Endothelial cell of umbilical vein (primary cell): ENCODE results near the gene FCN2. TPM values are rescaled to one million over a fixed set of nuclear protein-coding genes. Genes with fewer than 3 reads are reported as not detected.

Experiments used
- BruUV-seq: library from RNA; stranded (reverse); fragments of 400-500 nt; replicated peaks from 2 replicates; lab custom pipeline; 2021; lab: Mats Ljungman, UMichigan
- CTCF ChIA-PET: fragments of 300-600, 350-600 bp; sonication (Branson Sonifier 250); formaldehyde crosslinking; loops from one replicate; lab custom pipeline; 2021; ENCODE audit warnings: antibody characterized with exemption, inconsistent platforms; lab: Charles Lee
- POLR2A ChIA-PET: fragments of 300-600, 350-600 bp; sonication (Branson Sonifier 250); formaldehyde crosslinking; loops from one replicate; lab custom pipeline; 2021; ENCODE audit warnings: antibody characterized with exemption, inconsistent platforms; lab: Charles Lee
- DNase-seq: peaks from one replicate; pipeline ENCODE4 v3.0.0-alpha.2; 2011; ENCODE audit warnings: low read depth, low spot score
- FAIRE-seq: peaks from 2 replicates; lab custom pipeline; 2011; peaks lifted over from hg19 to GRCh38; lab: Jason Lieb, UNC
- H2AFZ ChIP-seq: 2 replicates; pipeline ENCODE4 v1.6.0; 2012; ENCODE audit warnings: low read depth, low read length, control low read depth, inconsistent platforms
- H3K27ac ChIP-seq: 2 replicates; pipeline ENCODE4 v1.5.1; 2011; ENCODE audit warnings: low read depth, mild to moderate bottlenecking, control low read depth, low read length, moderate library complexity; ENCODE audit not compliant: insufficient read depth
- H3K27me3 ChIP-seq, 2 experiments: 2 replicates each; pipeline versions ENCODE4 v1.6.0 to v1.6.1; 2011; ENCODE audit warnings: low read length in 2 of 2, mixed read lengths in 1 of 2; ENCODE audit not compliant: control insufficient read depth in 2 of 2, insufficient read depth in 2 of 2
- H3K36me3 ChIP-seq, 2 experiments: 2 replicates in 1 of 2; 3 replicates in 1 of 2; pipeline ENCODE4 v1.5.1; 2011; ENCODE audit warnings: low read length in 2 of 2, mild to moderate bottlenecking in 1 of 2, moderate library complexity in 1 of 2; ENCODE audit not compliant: control insufficient read depth in 2 of 2, insufficient read depth in 2 of 2; ENCODE audit errors: extremely low read depth in 1 of 2
- H3K4me1 ChIP-seq: 3 replicates; pipeline ENCODE4 v1.5.1; 2011; ENCODE audit warnings: mild to moderate bottlenecking, low read length; ENCODE audit not compliant: control insufficient read depth, insufficient read depth; ENCODE audit errors: extremely low read depth
- H3K4me2 ChIP-seq: 2 replicates; pipeline ENCODE4 v1.6.1; 2011; ENCODE audit warnings: low read length, control low read depth, mixed read lengths; ENCODE audit not compliant: insufficient read depth
- H3K4me3 ChIP-seq, 3 experiments: fragments of 200-600 bp in 1 of 3; sonication (generic), shearing (Covaris generic) in 1 of 3; replicated peaks in 1 of 3; 2 replicates each; pipeline ENCODE4 v1.5.1; 2011 to 2016; ENCODE audit warnings: control low read depth in 3 of 3, low read length in 3 of 3, mild to moderate bottlenecking in 2 of 3, inconsistent platforms in 1 of 3, low read depth in 1 of 3, moderate library complexity in 1 of 3; ENCODE audit not compliant: insufficient read depth in 1 of 3
- H3K79me2 ChIP-seq: 2 replicates; pipeline ENCODE4 v1.6.0; 2012; ENCODE audit warnings: low read length, inconsistent platforms; ENCODE audit not compliant: control insufficient read depth, insufficient read depth
- H3K9ac ChIP-seq: replicated peaks from 2 replicates; pipeline ENCODE3; 2011; ENCODE audit warnings: low read length, control low read depth; ENCODE audit not compliant: insufficient read depth; ENCODE audit errors: extremely low read depth
- H3K9me1 ChIP-seq: replicated peaks from 3 replicates; pipeline ENCODE4 v1.6.0; 2011; ENCODE audit warnings: mild to moderate bottlenecking, low read length; ENCODE audit not compliant: control insufficient read depth, insufficient read depth; ENCODE audit errors: extremely low read depth
- H3K9me3 ChIP-seq: replicated peaks from 2 replicates; pipeline ENCODE4 v1.5.1; 2012; ENCODE audit warnings: low read length, inconsistent platforms; ENCODE audit not compliant: control insufficient read depth, insufficient read depth
- H4K20me1 ChIP-seq: replicated peaks from 2 replicates; pipeline ENCODE3; 2011; ENCODE audit warnings: mild to moderate bottlenecking, low read length; ENCODE audit not compliant: control insufficient read depth, insufficient read depth; ENCODE audit errors: extremely low read depth
- EZH2 ChIP-seq: IDR thresholded peaks from 2 replicates; pipeline ENCODE4 v1.6.1; 2012; ENCODE audit warnings: borderline replicate concordance, low read depth, mild to moderate bottlenecking, moderate library complexity, low read length, inconsistent platforms; ENCODE audit not compliant: severe bottlenecking
- FOS ChIP-seq: IDR thresholded peaks from 2 replicates; pipeline ENCODE4 v1.6.1; 2011; ENCODE audit warnings: mild to moderate bottlenecking, low read length, moderate library complexity, borderline replicate concordance; ENCODE audit not compliant: insufficient read depth
- GATA2 ChIP-seq: IDR thresholded peaks from 2 replicates; pipeline ENCODE4 v1.7.0; 2011; ENCODE audit warnings: low read depth, mild to moderate bottlenecking, moderate library complexity, mixed read lengths, low read length; ENCODE audit not compliant: insufficient read length, insufficient read depth
- JUN ChIP-seq: IDR thresholded peaks from 2 replicates; pipeline ENCODE4 v1.6.1; 2011; ENCODE audit warnings: borderline replicate concordance, low read depth; ENCODE audit not compliant: insufficient read length, insufficient read depth
- MYC ChIP-seq: IDR thresholded peaks from one replicate; pipeline ENCODE4 v1.6.1; 2011; ENCODE audit warnings: mild to moderate bottlenecking, low read depth, low read length
- POLR2A ChIP-seq: IDR thresholded peaks from 2 replicates; pipeline ENCODE4 v1.6.1; 2012; ENCODE audit warnings: low read depth, mild to moderate bottlenecking, control low read depth, low read length
- POLR2AphosphoS5 ChIP-seq: IDR thresholded peaks from 2 replicates; pipeline ENCODE4 v1.6.1; 2012; ENCODE audit warnings: low read depth, mild to moderate bottlenecking, control low read depth, low read length, moderate library complexity; ENCODE audit not compliant: insufficient read depth
- dilution Hi-C: fragments of 300-500 bp; cut with MboI; formaldehyde crosslinking; loops from one replicate; pipeline ENCODE4 v1.15.0; 2019; ENCODE audit warnings: low sequenced_read_pairs; ENCODE audit not compliant: extremely low pct_ligation_motif_present
- intact Hi-C: fragments of 100-400 bp; cut with micrococcal nuclease; formaldehyde crosslinking; loops from one replicate; pipeline ENCODE4 v1.10.0; 2022
- polyA plus RNA-seq, 4 experiments: library from polyadenylated mRNA; depleted of rRNA in 3 of 4; stranded (reverse) in 3 of 4; unstranded in 1 of 4; fragments of >200 nt; gene quantifications; 2 replicates each; pipeline versions ENCODE4 v1.2.1 to v1.2.3, GENCODE V29; 2011 to 2012; ENCODE audit warnings: missing spikeins in 1 of 4
- total RNA-seq: library from RNA; stranded (reverse); gene quantifications from 2 replicates; pipeline ENCODE4 v1.2.3, GENCODE V29; 2021
- TF ChIP-seq, protein P1 (sequence below): IDR thresholded peaks from 2 replicates; pipeline ENCODE4 v1.6.1; 2011; ENCODE audit not compliant: insufficient read depth, insufficient read length
- TF ChIP-seq, protein P2 (sequence below), 2 donors: IDR thresholded peaks; 1 replicate in 1 of 2; 2 replicates in 1 of 2; pipeline ENCODE4 v1.5.1; 2011; ENCODE audit warnings: low read length in 2 of 2, mild to moderate bottlenecking in 2 of 2, moderate library complexity in 2 of 2, control low read depth in 1 of 2, inconsistent platforms in 1 of 2, low read depth in 1 of 2; ENCODE audit not compliant: insufficient read depth in 1 of 2; ENCODE audit errors: extremely low read depth in 1 of 2

The FCN2 gene
- total and polyA plus RNA-seq, 2 donors (not counting 3 experiments of a cell fraction or from before 2014, with no cell fraction given) = not detected

DNA sequence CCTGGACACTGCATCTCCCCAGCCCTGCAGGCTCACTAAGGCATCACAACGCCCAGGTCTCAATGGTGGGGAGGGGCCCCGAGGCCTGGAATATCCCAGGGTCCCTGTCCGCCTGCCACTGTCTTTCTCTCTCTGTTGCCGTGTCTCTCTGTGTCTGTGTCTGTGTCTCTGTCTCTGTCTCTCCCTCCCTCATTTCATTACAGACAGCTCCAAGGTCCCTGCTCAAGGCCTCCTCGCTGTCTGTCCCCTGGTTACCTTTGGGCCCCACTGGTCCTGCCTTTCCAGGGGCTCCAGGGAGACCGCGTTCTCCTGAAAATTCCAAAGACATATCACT is 33.9 kb downstream of the FCN2 start:
- Histone ChIP-seq H2AFZ (no peak overlapping the region), H3K4me3 (no peak overlapping the region), H3K9ac (no peak overlapping the region), H4K20me1 (no peaks in the 10 kb centered on the region), H3K79me2 (no peaks in the 10 kb centered on the region), H3K36me3 (no peaks in the 10 kb centered on the region), H3K4me2 (no peak overlapping the region), H3K9me3 (no peaks in the 10 kb centered on the region), H3K9me1 (no peaks in the 10 kb centered on the region), H3K27me3 (no peaks in the 10 kb centered on the region), H3K27ac (no peak overlapping the region), H3K4me1 (no peaks in the 10 kb centered on the region)
- dilution Hi-C loops (no loop called here), intact Hi-C loops (no loop called here)
- BruUV-seq = no TSS peak
- CTCF ChIA-PET = no interaction called here
- TF ChIP-seq, protein P1, sequence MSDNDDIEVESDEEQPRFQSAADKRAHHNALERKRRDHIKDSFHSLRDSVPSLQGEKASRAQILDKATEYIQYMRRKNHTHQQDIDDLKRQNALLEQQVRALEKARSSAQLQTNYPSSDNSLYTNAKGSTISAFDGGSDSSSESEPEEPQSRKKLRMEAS = no peak
- TF ChIP-seq EZH2 (no peak), MYC (no peak), JUN (no peak), GATA2 (no peak), FOS (no peak), POLR2AphosphoS5 (no peak), POLR2A (no peak)
- TF ChIP-seq, protein P2, sequence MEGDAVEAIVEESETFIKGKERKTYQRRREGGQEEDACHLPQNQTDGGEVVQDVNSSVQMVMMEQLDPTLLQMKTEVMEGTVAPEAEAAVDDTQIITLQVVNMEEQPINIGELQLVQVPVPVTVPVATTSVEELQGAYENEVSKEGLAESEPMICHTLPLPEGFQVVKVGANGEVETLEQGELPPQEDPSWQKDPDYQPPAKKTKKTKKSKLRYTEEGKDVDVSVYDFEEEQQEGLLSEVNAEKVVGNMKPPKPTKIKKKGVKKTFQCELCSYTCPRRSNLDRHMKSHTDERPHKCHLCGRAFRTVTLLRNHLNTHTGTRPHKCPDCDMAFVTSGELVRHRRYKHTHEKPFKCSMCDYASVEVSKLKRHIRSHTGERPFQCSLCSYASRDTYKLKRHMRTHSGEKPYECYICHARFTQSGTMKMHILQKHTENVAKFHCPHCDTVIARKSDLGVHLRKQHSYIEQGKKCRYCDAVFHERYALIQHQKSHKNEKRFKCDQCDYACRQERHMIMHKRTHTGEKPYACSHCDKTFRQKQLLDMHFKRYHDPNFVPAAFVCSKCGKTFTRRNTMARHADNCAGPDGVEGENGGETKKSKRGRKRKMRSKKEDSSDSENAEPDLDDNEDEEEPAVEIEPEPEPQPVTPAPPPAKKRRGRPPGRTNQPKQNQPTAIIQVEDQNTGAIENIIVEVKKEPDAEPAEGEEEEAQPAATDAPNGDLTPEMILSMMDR (IDR thresholded peaks at IDR 0.05; ENCODE audit: extremely low read depth in 1 of 2, insufficient read depth in 1 of 2, low read depth in 1 of 2, low read length in 2 of 2) = no peak
- DNase-seq = no peak
- POLR2A ChIA-PET = no interaction called here
- no peak for FAIRE-seq
